OCI-LY1 (cell line): ENCODE data around the gene LAMTOR5.
A peak's percentile ranks its signal among the peaks of the same experiment; 100 is the strongest.

Experiments
- H2AFZ ChIP-seq: fragments of 200-600 bp; sonication (generic), shearing (Covaris generic); 2 replicates; pipeline ENCODE4 v1.6.0; 2014; ENCODE audit warnings: antibody characterized with exemption, mild to moderate bottlenecking, low read length
- H3F3A ChIP-seq: fragments of 200-600 bp; sonication (generic), shearing (Covaris generic); 2 replicates; pipeline ENCODE4 v1.6.0; 2014; ENCODE audit warnings: mild to moderate bottlenecking, antibody characterized with exemption, low read length, moderate library complexity; ENCODE audit not compliant: insufficient read depth
- H3K27ac ChIP-seq: fragments of 200-600 bp; sonication (generic); 2 replicates; pipeline ENCODE4 v1.5.1; 2014; ENCODE audit warnings: low read length, mixed run types, mild to moderate bottlenecking, low read depth; ENCODE audit not compliant: poor library complexity, severe bottlenecking
- H3K27me3 ChIP-seq: fragments of 200-600 bp; sonication (generic); 2 replicates; pipeline ENCODE4 v1.6.0; 2014; ENCODE audit warnings: antibody characterized with exemption, mild to moderate bottlenecking, low read length, moderate library complexity; ENCODE audit not compliant: insufficient read depth
- H3K36me3 ChIP-seq: fragments of 200-600 bp; sonication (generic); 2 replicates; pipeline ENCODE4 v1.6.1; 2014; ENCODE audit warnings: mild to moderate bottlenecking, antibody characterized with exemption, low read length, moderate library complexity, mixed read lengths; ENCODE audit not compliant: insufficient read depth
- H3K4me1 ChIP-seq: fragments of 200-600 bp; sonication (generic); 2 replicates; pipeline ENCODE4 v1.5.1; 2014; ENCODE audit warnings: mild to moderate bottlenecking, low read length, moderate library complexity; ENCODE audit not compliant: insufficient read depth, severe bottlenecking
- H3K4me2 ChIP-seq: fragments of 200-600 bp; sonication (generic), shearing (Covaris generic); 2 replicates; pipeline ENCODE4 v1.6.1; 2014; ENCODE audit warnings: low read length
- H3K4me3 ChIP-seq: fragments of 200-600 bp; sonication (generic); 2 replicates; pipeline ENCODE4 v1.5.1; 2014; ENCODE audit warnings: low read length, low read depth, mild to moderate bottlenecking, mixed read lengths; ENCODE audit not compliant: poor library complexity, severe bottlenecking
- H3K79me2 ChIP-seq: fragments of 200-600 bp; shearing (Covaris generic); 2 replicates; pipeline ENCODE4 v1.6.1; 2016; ENCODE audit warnings: mixed run types, low read length, mixed read lengths; ENCODE audit not compliant: insufficient read depth
- H3K9ac ChIP-seq: fragments of 200-600 bp; sonication (generic), shearing (Covaris generic); 2 replicates; pipeline ENCODE4 v1.6.1; 2014; ENCODE audit warnings: mild to moderate bottlenecking, low read length, mixed read lengths
- H3K9me2 ChIP-seq: fragments of 200-600 bp; sonication (generic), shearing (Covaris generic); 2 replicates; pipeline ENCODE4 v1.6.1; 2014; ENCODE audit warnings: low read depth, mild to moderate bottlenecking, low read length, mixed read lengths
- H3K9me3 ChIP-seq: fragments of 200-600 bp; shearing (Covaris generic); 2 replicates; pipeline ENCODE4 v1.6.1; 2014; ENCODE audit warnings: low read length, mixed read lengths
- H4K20me1 ChIP-seq: fragments of 200-600 bp; sonication (generic), shearing (Covaris generic); 2 replicates; pipeline ENCODE4 v1.6.0; 2016; ENCODE audit warnings: mild to moderate bottlenecking, low read length; ENCODE audit not compliant: insufficient read depth
- CTCF ChIP-seq: fragments of 200-600 bp; sonication (generic), shearing (Covaris generic); IDR thresholded peaks from 2 replicates; pipeline ENCODE4 v1.5.1; 2017; ENCODE audit warnings: mild to moderate bottlenecking, antibody characterized with exemption, low read length, moderate library complexity, mixed read lengths
- EZH2 ChIP-seq: fragments of 200-600 bp; sonication (generic), shearing (Covaris generic); IDR thresholded peaks from 2 replicates; pipeline ENCODE4 v1.8.0; 2017; ENCODE audit warnings: borderline replicate concordance, mixed run types, mild to moderate bottlenecking, antibody characterized with exemption, low read length, moderate library complexity, mixed read lengths

Gene LAMTOR5

GRCh38 chr1:110384581-110385321 lies 22.7 kb downstream of the LAMTOR5 start:
- Histone ChIP-seq H3K27ac (peak overlapping the region; percentile 85), H3K9me2 (no peaks in the 10 kb centered on the region), H3K4me3 (peak overlapping the region; percentile 9)

GRCh38 chr1:110383251-110383990 lies 24.1 kb downstream of the LAMTOR5 start:
- Histone ChIP-seq H3K4me3 (no peak overlapping the region), H3K9ac (peak overlapping the region; percentile 23; the same call in 1 of the 2 replicates), H3K27me3 (no peaks in the 10 kb centered on the region), H3K4me1 (peaks cover 60% of the 10 kb centered on the region), H3F3A (0 out of 2 replicates have a peak, but pooled peaks cover 3% of the 10 kb centered on the region), H4K20me1 (no peaks in the 10 kb centered on the region), H2AFZ (no peak overlapping the region), H3K36me3 (peaks cover 28% of the 10 kb centered on the region), H3K9me2 (no peaks in the 10 kb centered on the region), H3K79me2 (no peaks in the 10 kb centered on the region), H3K4me2 (peak overlapping the region; percentile 49; the same call in 1 of the 2 replicates), H3K9me3 (no peaks in the 10 kb centered on the region), H3K27ac (peak overlapping the region; percentile 85)
- no peak for TF ChIP-seq CTCF
- TF ChIP-seq EZH2: no peak

More at GRCh38 chr1:110384581-110385321, 22.7 kb downstream of the LAMTOR5 start:
- Histone ChIP-seq H3K79me2 (no peaks in the 10 kb centered on the region), H2AFZ (no peak overlapping the region), H3K9ac (no peak overlapping the region; the same call in 1 of the 2 replicates), H4K20me1 (no peaks in the 10 kb centered on the region), H3K36me3 (peaks cover 17% of the 10 kb centered on the region), H3K9me3 (no peaks in the 10 kb centered on the region), H3K4me1 (peaks cover 69% of the 10 kb centered on the region), H3K27me3 (no peaks in the 10 kb centered on the region), H3F3A (0 out of 2 replicates have a peak, but pooled peaks cover 3% of the 10 kb centered on the region), H3K4me2 (peak overlapping the region; percentile 49)
- TF ChIP-seq EZH2: no peak

GRCh38 chr1:110380672-110381283 lies 26.7 kb downstream of the LAMTOR5 start:
- H3K4me2 ChIP-seq: no peak overlapping the region
- no peaks in the 10 kb centered on the region for H3K27me3 ChIP-seq
- no peak overlapping the region for H3K9ac ChIP-seq
- H3K4me1 ChIP-seq: peaks cover 65% of the 10 kb centered on the region
- no peaks in the 10 kb centered on the region for H4K20me1 ChIP-seq
- H2AFZ ChIP-seq: no peak overlapping the region
- peaks cover 41% of the 10 kb centered on the region for H3K36me3 ChIP-seq
- no peaks in the 10 kb centered on the region for H3K9me2 ChIP-seq
- 0 out of 2 replicates have a peak, but pooled peaks cover 3% of the 10 kb centered on the region for H3F3A ChIP-seq
- H3K79me2 ChIP-seq: no peaks in the 10 kb centered on the region
- TF ChIP-seq EZH2 (no peak), CTCF (no peak)
- H3K4me3 ChIP-seq: no peak overlapping the region
- peak overlapping the region; percentile 46 for H3K27ac ChIP-seq
- H3K9me3 ChIP-seq: no peaks in the 10 kb centered on the region
